ENCODE data around the gene TANC1. TPM values are rescaled to one million over a fixed set of nuclear protein-coding genes. Genes with fewer than 3 reads are reported as not detected.

TANC1 gene
- total RNA-seq, 1 donor from 2014 or later, result 0.47 TPM

GRCh38 chr2:159229476-159230144 is 261.2 kb downstream of the TANC1 start:
- intact Hi-C loops (cut with micrococcal nuclease), result no loop called here
- H3K27ac Mint-ChIP-seq, result no peak overlapping the region
- H3K4me3 Mint-ChIP-seq, result no peak overlapping the region
- no peaks in the 10 kb centered on the region for H3K9me3 Mint-ChIP-seq
- no peak for DNase-seq (ENCODE audit: low spot score)
- no peaks in the 10 kb centered on the region for H3K27me3 Mint-ChIP-seq (ENCODE audit: insufficient read depth)
- no peaks in the 10 kb centered on the region for H3K36me3 Mint-ChIP-seq (ENCODE audit: low read depth)
- no peaks in the 10 kb centered on the region for H3K4me1 Mint-ChIP-seq (ENCODE audit: low read depth)

GRCh38 chr2:159230145-159230877 is 261.9 kb downstream of the TANC1 start:
- intact Hi-C loops (cut with micrococcal nuclease), result no loop called here
- Mint-ChIP-seq H3K9me3 (no peaks in the 10 kb centered on the region), H3K36me3 (ENCODE audit: low read depth) (no peaks in the 10 kb centered on the region), H3K27ac (no peak overlapping the region), H3K4me3 (no peak overlapping the region), H3K4me1 (ENCODE audit: low read depth) (no peaks in the 10 kb centered on the region), H3K27me3 (ENCODE audit: insufficient read depth) (no peaks in the 10 kb centered on the region)
- no peak for DNase-seq (ENCODE audit: low spot score)

GRCh38 chr2:159232456-159233170 is 264.2 kb downstream of the TANC1 start:
- Mint-ChIP-seq H3K4me1 (ENCODE audit: low read depth) (no peaks in the 10 kb centered on the region), H3K36me3 (ENCODE audit: low read depth) (no peaks in the 10 kb centered on the region), H3K27me3 (ENCODE audit: insufficient read depth) (no peaks in the 10 kb centered on the region), H3K27ac (no peak overlapping the region), H3K4me3 (no peak overlapping the region), H3K9me3 (no peaks in the 10 kb centered on the region)
- no peak for DNase-seq (ENCODE audit: low spot score)
- intact Hi-C loops (cut with micrococcal nuclease), result no loop called here

GRCh38 chr2:159234868-159235267 is 266.4 kb downstream of the TANC1 start:
- no peaks in the 10 kb centered on the region for H3K4me1 Mint-ChIP-seq (ENCODE audit: low read depth)
- H3K9me3 Mint-ChIP-seq, result no peaks in the 10 kb centered on the region
- H3K36me3 Mint-ChIP-seq (ENCODE audit: low read depth), result no peaks in the 10 kb centered on the region
- no peak overlapping the region for H3K4me3 Mint-ChIP-seq
- no peaks in the 10 kb centered on the region for H3K27me3 Mint-ChIP-seq (ENCODE audit: insufficient read depth)
- intact Hi-C loops (cut with micrococcal nuclease), result no loop called here
- DNase-seq (ENCODE audit: low spot score), result no peak
- no peak overlapping the region for H3K27ac Mint-ChIP-seq

GRCh38 chr2:159243529-159243928 is 275.1 kb downstream of the TANC1 start:
- Mint-ChIP-seq H3K27ac (no peak overlapping the region), H3K4me3 (no peak overlapping the region), H3K9me3 (peaks cover 6% of the 10 kb centered on the region), H3K27me3 (ENCODE audit: insufficient read depth) (no peaks in the 10 kb centered on the region), H3K4me1 (ENCODE audit: low read depth) (no peaks in the 10 kb centered on the region), H3K36me3 (ENCODE audit: low read depth) (peaks cover 13% of the 10 kb centered on the region)
- intact Hi-C loops (cut with micrococcal nuclease), result no loop called here
- DNase-seq (ENCODE audit: low spot score), result no peak

GRCh38 chr2:159246325-159246988 is 278.0 kb downstream of the TANC1 start:
- H3K36me3 Mint-ChIP-seq (ENCODE audit: low read depth), result peaks cover 5% of the 10 kb centered on the region
- no peak overlapping the region for H3K27ac Mint-ChIP-seq
- no peak overlapping the region for H3K4me3 Mint-ChIP-seq
- no peaks in the 10 kb centered on the region for H3K4me1 Mint-ChIP-seq (ENCODE audit: low read depth)
- DNase-seq (ENCODE audit: low spot score), result no peak
- intact Hi-C loops (cut with micrococcal nuclease), result no loop called here
- no peaks in the 10 kb centered on the region for H3K27me3 Mint-ChIP-seq (ENCODE audit: insufficient read depth)
- H3K9me3 Mint-ChIP-seq, result peaks cover 6% of the 10 kb centered on the region

GRCh38 chr2:159249990-159250715 is 281.7 kb downstream of the TANC1 start:
- Mint-ChIP-seq H3K27me3 (ENCODE audit: insufficient read depth) (no peaks in the 10 kb centered on the region), H3K9me3 (peaks cover 6% of the 10 kb centered on the region), H3K36me3 (ENCODE audit: low read depth) (peaks cover 5% of the 10 kb centered on the region), H3K27ac (no peak overlapping the region), H3K4me3 (no peak overlapping the region), H3K4me1 (ENCODE audit: low read depth) (no peaks in the 10 kb centered on the region)
- intact Hi-C loops (cut with micrococcal nuclease), result no loop called here
- DNase-seq (ENCODE audit: low spot score), result no peak

GRCh38 chr2:159251296-159252173 is 283.1 kb downstream of the TANC1 start:
- Mint-ChIP-seq H3K4me3 (no peak overlapping the region), H3K27me3 (ENCODE audit: insufficient read depth) (no peaks in the 10 kb centered on the region), H3K4me1 (ENCODE audit: low read depth) (no peaks in the 10 kb centered on the region), H3K36me3 (ENCODE audit: low read depth) (no peaks in the 10 kb centered on the region), H3K27ac (no peak overlapping the region), H3K9me3 (no peaks in the 10 kb centered on the region)
- intact Hi-C loops (cut with micrococcal nuclease), result no loop called here
- no peak for DNase-seq (ENCODE audit: low spot score)

GRCh38 chr2:159252905-159253304 is 284.5 kb downstream of the TANC1 start:
- H3K27ac Mint-ChIP-seq, result no peak overlapping the region
- H3K4me1 Mint-ChIP-seq (ENCODE audit: low read depth), result no peaks in the 10 kb centered on the region
- no peak for DNase-seq (ENCODE audit: low spot score)
- no peaks in the 10 kb centered on the region for H3K36me3 Mint-ChIP-seq (ENCODE audit: low read depth)
- no peaks in the 10 kb centered on the region for H3K27me3 Mint-ChIP-seq (ENCODE audit: insufficient read depth)
- H3K4me3 Mint-ChIP-seq, result no peak overlapping the region
- H3K9me3 Mint-ChIP-seq, result no peaks in the 10 kb centered on the region
- intact Hi-C loops (cut with micrococcal nuclease), result no loop called here

GRCh38 chr2:159256159-159256558 is 287.7 kb downstream of the TANC1 start:
- Mint-ChIP-seq H3K36me3 (ENCODE audit: low read depth) (no peaks in the 10 kb centered on the region), H3K4me1 (ENCODE audit: low read depth) (no peaks in the 10 kb centered on the region), H3K9me3 (no peaks in the 10 kb centered on the region), H3K27ac (no peak overlapping the region), H3K4me3 (no peak overlapping the region), H3K27me3 (ENCODE audit: insufficient read depth) (no peaks in the 10 kb centered on the region)
- no peak for DNase-seq (ENCODE audit: low spot score)
- intact Hi-C loops (cut with micrococcal nuclease), result no loop called here

- Mint-ChIP-seq H3K27ac (no peak overlapping the region), H3K4me3 (no peak overlapping the region)
- intact Hi-C loops (cut with micrococcal nuclease), result no loop called here
Measured at GRCh38 chr2:159262226-159262625, 293.8 kb downstream of the TANC1 start.

GRCh38 chr2:159262904-159263303 is 294.5 kb downstream of the TANC1 start:
- intact Hi-C loops (cut with micrococcal nuclease), result no loop called here
- no peaks in the 10 kb centered on the region for H3K4me1 Mint-ChIP-seq (ENCODE audit: low read depth)
- H3K9me3 Mint-ChIP-seq, result no peaks in the 10 kb centered on the region
- H3K36me3 Mint-ChIP-seq (ENCODE audit: low read depth), result no peaks in the 10 kb centered on the region
- DNase-seq (ENCODE audit: low spot score), result no peak
- H3K4me3 Mint-ChIP-seq, result no peak overlapping the region
- no peaks in the 10 kb centered on the region for H3K27me3 Mint-ChIP-seq (ENCODE audit: insufficient read depth)
- H3K27ac Mint-ChIP-seq, result no peak overlapping the region

More at GRCh38 chr2:159262226-159262625, 293.8 kb downstream of the TANC1 start:
- Mint-ChIP-seq H3K4me1 (ENCODE audit: low read depth) (no peaks in the 10 kb centered on the region), H3K9me3 (no peaks in the 10 kb centered on the region), H3K36me3 (ENCODE audit: low read depth) (no peaks in the 10 kb centered on the region), H3K27me3 (ENCODE audit: insufficient read depth) (no peaks in the 10 kb centered on the region)
- no peak for DNase-seq (ENCODE audit: low spot score)
